ENCODE measurements around the gene CCL24. TPM values are rescaled to one million over a fixed set of nuclear protein-coding genes. Genes with fewer than 3 reads are reported as not detected.
"Not testable (repeated sequence)": the region's sequence is repeated elsewhere in the genome, so short reads cannot be mapped to it uniquely, and the experiment has no call there.

Gene CCL24
- total RNA-seq, 1 donor from 2014 or later: not detected

DNA sequence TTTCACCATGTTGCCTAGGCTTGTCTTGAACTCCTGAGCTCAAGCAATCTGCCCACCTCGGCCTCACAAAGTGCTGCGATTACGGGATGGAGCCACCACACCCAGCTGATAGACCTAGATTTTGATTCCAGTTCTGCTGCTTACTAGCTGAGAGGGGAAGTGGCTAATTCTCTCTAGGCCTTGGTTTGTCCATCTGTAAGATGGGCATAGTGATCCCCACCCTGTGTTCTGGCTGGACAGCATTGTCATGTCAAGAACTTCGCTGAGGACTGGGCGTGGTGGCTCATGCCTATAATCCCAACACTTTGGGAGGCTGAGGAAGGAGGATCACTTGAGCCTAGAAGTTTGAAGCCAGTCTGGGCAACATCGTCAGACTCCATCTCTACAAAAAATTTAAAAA is 17.4 kb upstream of the CCL24 start:
- H3K27me3 ChIP-seq (ENCODE audit: low read depth): peaks cover 31% of the 10 kb centered on the region
- H3K4me1 ChIP-seq: no peaks in the 10 kb centered on the region
- TF ChIP-seq, protein P1, sequence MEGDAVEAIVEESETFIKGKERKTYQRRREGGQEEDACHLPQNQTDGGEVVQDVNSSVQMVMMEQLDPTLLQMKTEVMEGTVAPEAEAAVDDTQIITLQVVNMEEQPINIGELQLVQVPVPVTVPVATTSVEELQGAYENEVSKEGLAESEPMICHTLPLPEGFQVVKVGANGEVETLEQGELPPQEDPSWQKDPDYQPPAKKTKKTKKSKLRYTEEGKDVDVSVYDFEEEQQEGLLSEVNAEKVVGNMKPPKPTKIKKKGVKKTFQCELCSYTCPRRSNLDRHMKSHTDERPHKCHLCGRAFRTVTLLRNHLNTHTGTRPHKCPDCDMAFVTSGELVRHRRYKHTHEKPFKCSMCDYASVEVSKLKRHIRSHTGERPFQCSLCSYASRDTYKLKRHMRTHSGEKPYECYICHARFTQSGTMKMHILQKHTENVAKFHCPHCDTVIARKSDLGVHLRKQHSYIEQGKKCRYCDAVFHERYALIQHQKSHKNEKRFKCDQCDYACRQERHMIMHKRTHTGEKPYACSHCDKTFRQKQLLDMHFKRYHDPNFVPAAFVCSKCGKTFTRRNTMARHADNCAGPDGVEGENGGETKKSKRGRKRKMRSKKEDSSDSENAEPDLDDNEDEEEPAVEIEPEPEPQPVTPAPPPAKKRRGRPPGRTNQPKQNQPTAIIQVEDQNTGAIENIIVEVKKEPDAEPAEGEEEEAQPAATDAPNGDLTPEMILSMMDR (IDR thresholded peaks at IDR 0.05; ENCODE audit: borderline replicate concordance): no peak
- intact Hi-C loops (cut with micrococcal nuclease): no loop called here
- no peaks in the 10 kb centered on the region for H3K36me3 ChIP-seq
- no peak overlapping the region for H3K27ac ChIP-seq (replicated peaks)
- DNase-seq: no peak
- no peaks in the 10 kb centered on the region for H3K9me3 ChIP-seq (replicated peaks)
- no peak overlapping the region for H3K4me3 ChIP-seq

DNA sequence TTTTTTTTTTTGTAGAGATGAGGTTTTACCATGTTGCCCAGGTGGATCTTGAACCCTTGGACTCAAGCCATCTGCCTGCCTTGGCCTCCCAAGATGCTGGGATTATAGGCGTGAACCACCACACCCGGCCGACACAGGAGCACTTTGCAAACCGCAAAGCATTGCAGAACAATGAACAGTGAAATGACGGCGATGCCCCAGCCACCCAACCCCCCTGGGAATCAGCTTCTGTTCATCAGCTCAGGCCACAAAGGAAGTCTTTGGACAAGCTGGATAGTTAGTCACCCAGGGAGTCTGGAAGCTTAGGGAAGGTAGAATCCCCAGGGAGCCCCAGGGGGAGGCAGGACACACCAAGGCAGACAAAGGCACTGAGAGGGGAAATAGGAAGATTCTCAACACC is 16.1 kb upstream of the CCL24 start:
- DNase-seq; H3K27ac ChIP-seq (replicated peaks); intact Hi-C loops (cut with micrococcal nuclease); H3K4me3 ChIP-seq; H3K4me1 ChIP-seq; H3K36me3 ChIP-seq; H3K9me3 ChIP-seq (replicated peaks): not testable (repeated sequence)
- peaks cover 31% of the 10 kb centered on the region for H3K27me3 ChIP-seq (ENCODE audit: low read depth)

DNA sequence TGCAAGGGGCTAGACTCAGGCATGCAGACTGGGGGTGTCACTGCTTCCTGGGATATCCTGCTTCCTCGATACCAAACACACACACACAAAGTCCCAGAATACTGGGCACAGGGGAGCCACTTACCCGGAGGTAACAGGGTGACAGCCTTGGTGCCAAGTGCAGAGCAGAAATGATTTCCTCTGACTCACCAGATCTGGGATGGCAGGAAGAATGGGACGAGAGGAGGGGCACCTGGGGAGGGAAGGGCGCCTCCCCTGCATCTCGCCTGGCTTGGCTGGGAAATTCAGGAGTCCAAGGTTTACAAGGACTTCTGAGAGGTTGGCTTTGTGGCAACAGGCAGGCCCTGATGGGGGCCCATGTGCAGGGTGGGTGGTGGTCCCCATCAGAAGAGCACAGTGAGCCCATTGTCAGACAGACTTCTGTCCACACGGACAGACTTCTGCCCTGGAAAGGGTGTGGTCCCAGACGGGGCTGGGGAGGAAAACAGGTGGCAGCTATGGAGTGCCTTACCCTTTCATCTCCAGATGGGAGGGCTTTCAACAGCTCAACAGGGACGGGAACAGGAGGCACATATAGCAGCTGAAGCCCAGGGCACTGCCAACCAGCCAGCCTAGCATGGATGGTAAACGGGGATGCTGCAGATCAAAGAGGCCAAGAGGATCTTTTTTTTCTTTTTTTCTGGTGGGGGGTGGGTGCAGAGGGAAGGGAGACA is 9.7 kb upstream of the CCL24 start:
- H3K27ac ChIP-seq (replicated peaks): no peak overlapping the region
- no peak for DNase-seq
- H3K4me1 ChIP-seq: no peaks in the 10 kb centered on the region
- H3K27me3 ChIP-seq (ENCODE audit: low read depth): peaks cover 13% of the 10 kb centered on the region
- TF ChIP-seq, protein P1 (IDR thresholded peaks at IDR 0.05; ENCODE audit: borderline replicate concordance): no peak
- H3K4me3 ChIP-seq: no peak overlapping the region
- H3K9me3 ChIP-seq (replicated peaks): no peaks in the 10 kb centered on the region
- intact Hi-C loops (cut with micrococcal nuclease): no loop called here
- H3K36me3 ChIP-seq: no peaks in the 10 kb centered on the region

DNA sequence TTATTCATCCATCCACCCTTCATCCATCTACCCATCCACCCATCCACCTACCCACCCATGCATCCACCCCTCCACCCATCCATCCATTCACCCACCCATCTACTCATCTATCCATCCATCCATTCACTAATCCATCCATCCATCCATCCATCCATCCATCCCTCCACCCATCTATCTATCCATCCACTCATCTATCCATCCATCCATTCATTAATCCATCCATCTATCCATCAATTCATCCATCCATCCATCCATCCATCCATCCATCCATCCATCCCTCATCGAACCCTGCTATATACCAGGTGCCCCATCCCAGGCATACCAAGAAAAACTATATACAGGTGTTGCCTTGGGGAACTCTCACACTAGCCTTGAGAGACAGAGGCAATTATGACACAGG is 7.1 kb upstream of the CCL24 start:
- TF ChIP-seq, protein P1 (IDR thresholded peaks at IDR 0.05; ENCODE audit: borderline replicate concordance): no peak
- intact Hi-C loops (cut with micrococcal nuclease): no loop called here
- Histone ChIP-seq H3K9me3 (replicated peaks) (no peaks in the 10 kb centered on the region), H3K27me3 (ENCODE audit: low read depth) (peaks cover 34% of the 10 kb centered on the region), H3K36me3 (no peaks in the 10 kb centered on the region), H3K27ac (replicated peaks) (no peak overlapping the region), H3K4me3 (no peak overlapping the region), H3K4me1 (no peaks in the 10 kb centered on the region)
- DNase-seq: no peak

DNA sequence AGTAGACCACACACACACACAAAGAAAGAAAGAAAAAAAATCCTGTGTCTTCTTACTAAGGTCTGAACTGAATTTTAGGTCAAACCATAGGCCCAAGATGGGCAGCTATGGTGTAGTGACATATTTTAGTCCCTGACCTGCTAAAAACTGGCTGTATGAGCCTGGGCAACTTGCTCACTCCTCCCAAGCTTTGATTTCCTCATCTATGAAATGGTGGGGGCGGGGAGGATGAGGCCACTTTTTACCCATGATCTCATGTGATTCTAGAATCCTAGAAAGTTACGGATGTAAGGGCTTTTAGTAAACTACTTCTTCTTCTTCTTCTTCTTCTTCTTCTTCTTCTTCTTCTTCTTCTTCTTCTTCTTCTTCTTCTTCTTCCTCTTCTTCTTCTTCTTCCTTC is 6.1 kb upstream of the CCL24 start:
- no peaks in the 10 kb centered on the region for H3K36me3 ChIP-seq
- TF ChIP-seq, protein P1 (IDR thresholded peaks at IDR 0.05; ENCODE audit: borderline replicate concordance): no peak
- no peak overlapping the region for H3K27ac ChIP-seq (replicated peaks)
- no peak overlapping the region for H3K4me3 ChIP-seq
- no peaks in the 10 kb centered on the region for H3K9me3 ChIP-seq (replicated peaks)
- no peak for DNase-seq
- peaks cover 41% of the 10 kb centered on the region for H3K27me3 ChIP-seq (ENCODE audit: low read depth)
- intact Hi-C loops (cut with micrococcal nuclease): no loop called here
- H3K4me1 ChIP-seq: no peaks in the 10 kb centered on the region

DNA sequence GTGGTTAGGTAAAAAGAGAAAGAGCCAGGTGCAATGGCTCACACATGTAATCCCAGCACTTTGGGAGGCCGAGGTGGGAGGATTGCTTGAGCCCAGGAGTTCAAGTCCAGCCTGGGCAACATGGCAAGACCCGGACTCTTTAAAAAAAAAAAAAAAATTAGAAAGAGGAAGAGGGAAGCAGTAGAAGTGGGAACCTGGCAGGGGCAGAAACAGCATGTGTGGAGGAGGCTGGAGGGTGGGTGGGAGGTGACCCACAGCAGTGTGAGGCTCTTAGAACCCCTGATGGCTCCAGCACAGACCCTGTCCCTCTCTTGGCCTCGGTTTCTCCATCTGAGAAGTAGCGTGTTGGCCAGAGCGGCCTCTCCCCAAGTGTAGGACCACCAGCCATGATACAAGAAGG is 4.9 kb upstream of the CCL24 start:
- DNase-seq: no peak
- H3K27me3 ChIP-seq (ENCODE audit: low read depth): peaks cover 41% of the 10 kb centered on the region
- no peak overlapping the region for H3K4me3 ChIP-seq
- intact Hi-C loops (cut with micrococcal nuclease): no loop called here
- TF ChIP-seq, protein P1 (IDR thresholded peaks at IDR 0.05; ENCODE audit: borderline replicate concordance): no peak
- H3K36me3 ChIP-seq: no peaks in the 10 kb centered on the region
- no peak overlapping the region for H3K27ac ChIP-seq (replicated peaks)
- H3K9me3 ChIP-seq (replicated peaks): no peaks in the 10 kb centered on the region
- H3K4me1 ChIP-seq: no peaks in the 10 kb centered on the region
